ENCODE results near the gene IRF4. TPM values are rescaled to one million over a fixed set of nuclear protein-coding genes. Genes with fewer than 3 reads are reported as not detected.

The IRF4 gene
- total RNA-seq, 1 donor from 2014 or later = 0.30 TPM

- Mint-ChIP-seq H3K4me3 (no peak overlapping the region), H3K27me3 (ENCODE audit: low read depth) (no peaks in the 10 kb centered on the region), H3K4me1 (peaks cover 3% of the 10 kb centered on the region), H3K9me3 (peaks cover 10% of the 10 kb centered on the region), H3K27ac (ENCODE audit: unreplicated experiment) (no peak overlapping the region), H3K36me3 (ENCODE audit: low read depth) (peaks cover 14% of the 10 kb centered on the region)
- TF ChIP-seq CTCF (conservative IDR thresholded peaks at IDR 0.05) = no peak
- DNase-seq (ENCODE audit: low read depth, low spot score) = no peak
Observed at GRCh38 chr6:358847-359246, 32.7 kb upstream of the IRF4 start.

- Mint-ChIP-seq H3K4me3 (no peak overlapping the region), H3K4me1 (peaks cover 3% of the 10 kb centered on the region), H3K27me3 (ENCODE audit: low read depth) (no peaks in the 10 kb centered on the region), H3K27ac (ENCODE audit: unreplicated experiment) (no peak overlapping the region), H3K9me3 (peaks cover 13% of the 10 kb centered on the region), H3K36me3 (ENCODE audit: low read depth) (peaks cover 17% of the 10 kb centered on the region)
- no peak for DNase-seq (ENCODE audit: low read depth, low spot score)
- TF ChIP-seq CTCF (conservative IDR thresholded peaks at IDR 0.05) = no peak
Observed at GRCh38 chr6:359261-360035, 32.1 kb upstream of the IRF4 start.

- Mint-ChIP-seq H3K27me3 (ENCODE audit: low read depth) (no peaks in the 10 kb centered on the region), H3K36me3 (ENCODE audit: low read depth) (peaks cover 17% of the 10 kb centered on the region), H3K4me3 (no peak overlapping the region), H3K4me1 (peaks cover 3% of the 10 kb centered on the region), H3K27ac (ENCODE audit: unreplicated experiment) (peak overlapping the region; percentile 80), H3K9me3 (peaks cover 14% of the 10 kb centered on the region)
- TF ChIP-seq CTCF (conservative IDR thresholded peaks at IDR 0.05) = no peak
- no peak for DNase-seq (ENCODE audit: low read depth, low spot score)
Observed at GRCh38 chr6:360349-360748, 31.2 kb upstream of the IRF4 start.

GRCh38 chr6:360764-361373 lies 30.7 kb upstream of the IRF4 start:
- DNase-seq (ENCODE audit: low read depth, low spot score) = no peak
- peaks cover 17% of the 10 kb centered on the region for H3K9me3 Mint-ChIP-seq
- no peak for TF ChIP-seq CTCF (conservative IDR thresholded peaks at IDR 0.05)
- no peaks in the 10 kb centered on the region for H3K27me3 Mint-ChIP-seq (ENCODE audit: low read depth)
- peaks cover 19% of the 10 kb centered on the region for H3K36me3 Mint-ChIP-seq (ENCODE audit: low read depth)
- peaks cover 1% of the 10 kb centered on the region for H3K4me1 Mint-ChIP-seq
- H3K27ac Mint-ChIP-seq (ENCODE audit: unreplicated experiment) = no peak overlapping the region
- H3K4me3 Mint-ChIP-seq = no peak overlapping the region

- TF ChIP-seq CTCF (conservative IDR thresholded peaks at IDR 0.05) = no peak
- Mint-ChIP-seq H3K9me3 (peaks cover 17% of the 10 kb centered on the region), H3K4me3 (no peak overlapping the region), H3K4me1 (no peaks in the 10 kb centered on the region), H3K27ac (ENCODE audit: unreplicated experiment) (no peak overlapping the region), H3K27me3 (ENCODE audit: low read depth) (peaks cover 3% of the 10 kb centered on the region), H3K36me3 (ENCODE audit: low read depth) (peaks cover 19% of the 10 kb centered on the region)
- DNase-seq (ENCODE audit: low read depth, low spot score) = no peak
Observed at GRCh38 chr6:361411-362132, 30.0 kb upstream of the IRF4 start.

Data from neural crest cell (in vitro differentiated cells).